ENCODE data around the gene NYAP2.
A peak's percentile ranks its signal among the peaks of the same experiment; 100 is the strongest.

The NYAP2 gene

GRCh38 chr2:225569995-225570394, 170.5 kb downstream of the NYAP2 start:
- no peak for DNase-seq

DNA sequence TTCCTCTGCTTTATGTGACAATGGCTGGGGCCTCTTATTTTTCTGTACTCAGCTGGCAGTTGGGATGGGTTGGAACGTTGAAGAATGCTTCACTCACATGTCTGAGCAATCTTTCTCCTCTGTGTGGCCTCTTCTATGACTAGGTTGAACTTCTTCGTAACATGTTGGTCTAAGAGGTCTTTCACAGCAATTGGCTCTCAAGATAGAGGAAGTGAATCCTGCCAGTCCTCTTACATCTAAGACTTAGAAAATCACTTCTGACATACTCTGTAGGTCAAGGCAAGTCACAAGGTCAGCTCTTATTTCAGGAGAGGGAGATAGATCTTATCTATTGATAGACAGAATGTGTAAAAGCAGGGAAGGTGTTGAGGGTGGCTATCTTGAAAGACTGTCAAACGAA, 174.1 kb downstream of the NYAP2 start:
- no peak for DNase-seq

DNA sequence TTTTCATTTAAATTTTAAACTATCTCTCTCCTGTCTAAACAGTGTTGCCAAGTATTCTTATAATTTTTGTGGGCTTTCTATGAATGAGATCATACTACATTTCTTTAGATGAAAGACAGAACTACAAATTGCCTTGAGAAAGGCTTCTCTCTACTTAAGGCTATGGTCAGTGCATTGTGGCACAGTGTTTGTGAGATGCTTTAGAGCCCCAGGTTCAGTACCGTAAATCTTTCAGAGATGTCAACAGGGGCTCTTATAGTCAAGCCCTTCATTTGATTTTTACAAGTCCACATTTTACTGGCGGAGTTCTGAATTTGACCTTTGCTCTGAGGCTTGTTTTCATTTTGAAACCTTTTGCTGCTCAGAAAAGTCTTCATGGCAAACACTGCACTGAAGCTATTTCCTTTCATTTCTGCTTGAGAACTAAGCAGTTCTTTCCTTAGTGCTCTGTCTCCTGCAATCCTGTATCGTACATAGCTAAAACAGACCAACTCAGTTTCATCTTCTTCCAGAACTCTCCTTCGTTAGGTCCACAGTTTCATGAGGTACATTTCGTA, 175.2 kb downstream of the NYAP2 start:
- DNase-seq: no peak

DNA sequence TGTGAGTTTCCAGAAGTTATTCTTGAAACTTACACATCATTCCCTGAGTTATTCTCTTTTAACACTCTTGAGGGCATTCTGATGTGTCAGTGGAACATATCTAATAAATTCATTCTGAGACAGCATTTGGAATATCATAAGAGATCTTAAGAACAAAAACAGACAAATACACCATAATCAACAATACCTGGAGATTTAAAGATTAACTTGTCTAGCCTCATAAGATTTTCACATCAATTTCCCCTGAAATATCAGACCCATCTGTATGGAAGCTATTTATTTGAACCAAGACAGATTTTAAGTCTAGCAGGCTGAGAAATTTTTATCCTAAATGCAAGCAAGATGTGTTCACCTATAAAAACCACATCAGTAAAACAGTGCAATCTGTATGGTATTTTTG, 181.6 kb downstream of the NYAP2 start:
- no peak for DNase-seq

- DNase-seq: no peak
These were observed 182.4 kb downstream of the NYAP2 start for GRCh38 chr2:225581906-225582305.

GRCh38 chr2:225582355-225583116, 183.0 kb downstream of the NYAP2 start:
- DNase-seq: no peak

GRCh38 chr2:225584796-225585195, 185.3 kb downstream of the NYAP2 start:
- no peak for DNase-seq

DNA sequence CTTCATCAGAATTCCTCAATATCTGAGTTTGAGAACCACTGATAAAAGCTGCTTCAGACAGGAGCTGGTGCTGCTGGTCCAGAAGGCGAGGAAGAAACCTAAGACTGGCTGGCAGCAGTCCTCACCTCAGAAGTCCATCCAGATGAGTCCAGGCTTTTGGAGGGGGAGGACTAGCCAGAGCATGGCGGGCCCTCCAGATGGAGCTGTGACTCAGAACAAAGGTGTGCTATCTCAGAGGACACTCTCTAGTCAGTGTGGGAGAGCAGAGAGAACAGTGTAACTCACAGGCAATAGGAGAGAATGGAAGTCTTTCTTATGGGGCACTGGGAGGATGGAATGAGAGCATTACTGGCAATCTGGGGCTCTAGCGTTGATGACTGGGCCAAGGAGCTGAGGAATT, 191.4 kb downstream of the NYAP2 start:
- no peak for DNase-seq

GRCh38 chr2:225597911-225598310, 198.4 kb downstream of the NYAP2 start:
- DNase-seq: peak; percentile 11

- peak; percentile 15 for DNase-seq
These were observed 198.9 kb downstream of the NYAP2 start for GRCh38 chr2:225598426-225598825.

GRCh38 chr2:225598897-225599296, 199.4 kb downstream of the NYAP2 start:
- peak; percentile 64 for DNase-seq

DNA sequence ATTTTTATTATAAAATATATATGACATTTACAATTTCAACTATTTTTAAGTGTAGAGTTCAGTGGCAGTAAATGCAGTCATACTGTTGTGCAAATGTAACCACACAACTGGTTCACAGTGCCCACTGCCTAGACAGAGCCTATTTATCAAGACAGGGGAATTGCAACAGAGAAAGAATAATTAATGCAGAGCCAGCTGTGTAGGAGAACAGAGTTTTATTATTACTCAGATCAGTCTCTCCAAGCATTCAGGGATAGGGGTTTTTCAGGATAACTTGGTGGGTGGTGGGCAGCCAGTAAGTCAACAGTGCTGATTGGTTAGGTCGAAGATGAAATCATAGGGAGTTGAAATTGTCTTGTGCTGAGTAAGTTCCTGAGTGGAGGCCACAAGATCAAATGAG, 200.3 kb downstream of the NYAP2 start:
- DNase-seq: no peak

DNA sequence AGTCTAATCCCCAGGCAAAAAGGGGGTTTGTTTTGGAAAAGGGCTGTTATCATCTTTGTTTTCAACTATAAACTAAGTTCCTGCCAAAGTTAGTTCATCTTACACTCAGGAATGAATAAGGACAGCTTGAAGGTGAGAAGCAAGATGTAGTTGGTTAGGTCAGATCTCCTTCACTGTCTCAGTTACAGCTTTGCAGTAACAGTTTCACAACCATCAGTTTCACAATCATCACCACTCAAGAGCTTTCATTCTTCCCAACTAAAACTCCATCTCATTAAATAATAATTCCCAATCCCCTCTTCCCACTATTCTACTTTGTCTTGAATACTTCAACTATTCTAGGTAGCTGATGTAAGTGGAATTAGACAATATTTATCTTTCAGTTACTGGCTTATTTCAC, 200.9 kb downstream of the NYAP2 start:
- DNase-seq: no peak

- no peak for DNase-seq
These were observed 201.4 kb downstream of the NYAP2 start for GRCh38 chr2:225600865-225601264.

DNA sequence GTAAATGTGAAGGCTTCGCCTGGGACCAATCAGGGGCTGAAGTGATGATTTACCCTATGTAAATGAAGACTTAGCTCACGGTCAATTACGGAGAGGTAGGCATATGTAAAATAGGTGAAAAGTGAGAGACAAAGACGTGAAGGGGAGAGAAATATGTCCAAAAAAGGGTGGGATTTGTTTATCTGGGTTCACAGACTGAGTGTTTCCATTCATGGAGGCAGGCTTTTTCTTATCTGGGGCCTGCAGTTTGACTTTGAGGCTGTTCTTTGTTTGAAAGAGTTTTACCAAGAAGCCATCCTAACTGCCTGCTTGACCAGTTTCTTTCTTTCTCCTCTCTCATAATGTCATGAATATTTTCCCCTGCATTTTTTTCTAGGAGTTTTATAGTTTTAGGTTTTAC, 202.7 kb downstream of the NYAP2 start:
- no peak for DNase-seq

DNA sequence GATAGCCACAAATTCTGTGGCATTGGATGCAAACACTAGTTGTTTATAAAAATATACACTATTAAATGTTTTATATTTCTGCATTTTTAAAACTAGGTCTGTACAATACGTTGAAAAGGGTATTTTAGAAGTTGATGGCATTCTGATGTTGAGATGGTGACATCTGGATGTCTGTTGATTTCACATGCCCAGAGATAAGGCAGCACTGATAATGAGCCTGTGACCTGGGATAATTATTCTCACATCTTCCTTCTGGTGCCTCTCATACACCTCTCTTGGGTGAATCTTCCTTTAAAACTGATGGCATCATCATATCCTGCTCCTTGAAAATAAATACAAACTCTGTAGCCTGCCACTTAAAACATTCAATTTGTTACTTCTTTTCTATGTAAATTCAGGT, 208.6 kb downstream of the NYAP2 start:
- no peak for DNase-seq

DNA sequence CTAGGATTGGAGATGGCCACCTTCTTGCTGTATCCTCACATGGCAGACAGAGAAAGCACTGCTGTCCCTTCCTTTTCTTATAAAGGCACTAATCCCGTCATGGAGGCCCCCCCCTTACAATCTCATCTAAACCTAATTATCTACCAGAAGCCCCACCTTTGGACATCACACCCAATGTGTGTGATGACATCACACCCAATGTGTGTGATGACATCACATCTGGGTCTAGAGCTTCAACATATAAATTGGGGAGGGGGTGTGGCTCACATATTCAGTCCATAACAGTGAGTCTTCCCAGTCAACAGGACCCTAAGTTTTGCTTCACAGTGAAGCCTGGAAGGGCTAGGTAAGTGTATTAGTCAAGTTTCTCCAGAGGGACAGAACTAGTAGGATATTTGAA, 213.1 kb downstream of the NYAP2 start:
- no peak for DNase-seq

DNA sequence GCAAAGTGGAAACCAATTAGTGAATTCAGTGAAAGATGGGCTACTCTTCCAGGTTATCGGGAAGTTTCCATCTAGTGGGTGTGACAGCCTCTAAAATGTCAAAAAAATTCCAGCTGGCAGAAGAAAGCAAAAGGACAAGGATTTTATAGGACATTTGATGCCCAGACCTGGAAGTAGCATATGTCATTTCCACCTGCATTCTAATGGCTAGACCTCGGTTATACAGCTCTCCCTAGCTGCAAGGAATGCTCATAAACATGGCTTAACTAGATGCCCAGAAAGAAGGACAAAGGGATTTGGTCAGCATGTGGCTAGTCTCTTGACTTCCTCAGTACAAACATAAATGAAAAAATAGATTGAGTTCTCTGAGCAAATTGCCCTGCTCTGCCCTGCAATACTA, 215.4 kb downstream of the NYAP2 start:
- no peak for DNase-seq

- DNase-seq: no peak
These were observed 216.0 kb downstream of the NYAP2 start for GRCh38 chr2:225615514-225615913.

GRCh38 chr2:225616372-225616771, 216.9 kb downstream of the NYAP2 start:
- no peak for DNase-seq

- DNase-seq: no peak
These were observed 217.3 kb downstream of the NYAP2 start for GRCh38 chr2:225616848-225617247.

- DNase-seq: no peak
These were observed 220.7 kb downstream of the NYAP2 start for GRCh38 chr2:225620227-225620626.

- DNase-seq: no peak
These were observed 231.5 kb downstream of the NYAP2 start for GRCh38 chr2:225630824-225631533.

GRCh38 chr2:225632351-225632750, 232.8 kb downstream of the NYAP2 start:
- DNase-seq: no peak

All from fibroblast of skin of scalp (primary cell).